GM23248 (cell line): Measurements from ENCODE around the gene KCNQ1OT1.

Experiments used
- EZH2 ChIP-seq: fragments of 200-600 bp; sonication (generic); IDR thresholded peaks from 2 replicates; pipeline ENCODE4 v1.6.1; 2018; ENCODE audit warnings: antibody characterized with exemption, mild to moderate bottlenecking; ENCODE audit not compliant: insufficient read depth, poor library complexity, severe bottlenecking
- EZH2phosphoT487 ChIP-seq: fragments of 200-600 bp; sonication (generic); IDR thresholded peaks from 2 replicates; pipeline ENCODE4 v1.6.1; 2018; ENCODE audit warnings: antibody characterized with exemption, moderate library complexity, mild to moderate bottlenecking, low read depth; ENCODE audit not compliant: insufficient read depth

GRCh38 chr11:2683806-2684205 is 16.0 kb downstream of the KCNQ1OT1 start:
- TF ChIP-seq EZH2 (no peak), EZH2phosphoT487 (no peak)
